ENCODE data around the gene OTOS.

Gene OTOS

GRCh38 chr2:240136671-240137292 lies 3.7 kb downstream of the OTOS start:
- TF ChIP-seq CTCF (IDR thresholded peaks at IDR 0.05), result no peak
- no peak for TF ChIP-seq ZFX (IDR thresholded peaks at IDR 0.05; ENCODE audit: borderline replicate concordance)
- peak overlapping the region; percentile 39 for H3K27ac ChIP-seq

DNA sequence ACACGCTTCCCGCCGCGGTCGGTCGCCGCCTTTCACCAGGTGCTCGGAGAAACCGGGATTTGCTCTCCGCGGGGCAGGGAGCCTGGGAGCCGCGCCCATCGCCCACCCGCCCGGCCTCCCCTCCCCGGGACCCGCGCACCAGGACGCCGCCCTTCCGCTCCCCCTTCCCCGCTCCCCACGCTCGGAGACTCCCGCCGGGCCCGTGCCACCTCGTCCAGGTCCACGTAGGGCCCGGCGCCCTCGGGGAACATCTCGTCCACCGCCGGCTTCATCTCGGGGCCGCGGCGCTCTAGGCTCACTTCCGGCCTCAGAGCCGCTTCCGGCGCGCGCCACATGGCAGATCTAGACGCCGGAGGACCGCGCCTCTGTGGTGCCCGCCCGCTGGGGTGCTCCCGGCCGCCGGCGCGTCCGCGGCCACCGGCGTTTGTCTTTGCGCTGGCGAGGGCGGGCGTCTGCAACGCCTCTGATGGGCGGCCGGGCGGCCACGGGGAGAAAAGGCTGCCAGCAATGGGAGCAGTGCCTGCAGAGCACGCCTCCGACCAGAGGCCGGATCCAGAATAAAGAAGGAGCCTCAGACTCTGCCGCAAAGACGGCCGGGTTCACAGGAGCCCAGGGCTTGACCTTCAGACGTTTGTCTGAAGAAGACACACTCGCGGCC lies 4.3 kb downstream of the OTOS start, which contains the start of gene COPS9:
Gene COPS9, minus strand, starts transcription at position 293 of the 658 bp plus-strand sequence. Its CDS starts 21 bp downstream, at position 272.
- peak within 1 kb of the TSS; percentile 39 for H3K27ac ChIP-seq
- TF ChIP-seq CTCF (IDR thresholded peaks at IDR 0.05) (no peak), ZFX (IDR thresholded peaks at IDR 0.05; ENCODE audit: borderline replicate concordance) (no peak)

DNA sequence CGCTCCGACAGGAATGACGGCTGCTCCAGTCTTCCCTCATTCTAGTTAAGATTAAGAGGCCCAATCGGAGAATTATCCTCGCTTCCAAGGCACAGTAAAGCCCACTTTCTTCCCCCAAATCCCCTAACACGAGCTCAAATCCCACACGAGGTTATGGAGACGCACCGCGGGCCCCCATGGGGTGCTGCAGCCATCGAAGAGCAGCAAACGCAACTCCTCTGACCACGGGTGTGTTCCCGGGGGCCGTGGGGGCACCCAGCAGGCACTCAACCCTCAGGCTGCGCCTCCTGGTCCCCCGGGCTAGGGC lies 4.8 kb downstream of the OTOS start:
- peak overlapping the region; percentile 39 for H3K27ac ChIP-seq
- TF ChIP-seq ZFX (IDR thresholded peaks at IDR 0.05; ENCODE audit: borderline replicate concordance) (no peak), CTCF (IDR thresholded peaks at IDR 0.05) (no peak)

- TF ChIP-seq ZFX (IDR thresholded peaks at IDR 0.05; ENCODE audit: borderline replicate concordance) (no peak), CTCF (IDR thresholded peaks at IDR 0.05) (no peak)
- no peak overlapping the region for H3K27ac ChIP-seq
These were observed 5.4 kb downstream of the OTOS start for GRCh38 chr2:240134956-240135520.

GRCh38 chr2:240134466-240134865 lies 6.0 kb downstream of the OTOS start:
- no peak for TF ChIP-seq ZFX (IDR thresholded peaks at IDR 0.05; ENCODE audit: borderline replicate concordance)
- no peak for TF ChIP-seq CTCF (IDR thresholded peaks at IDR 0.05)
- H3K27ac ChIP-seq, result no peak overlapping the region

DNA sequence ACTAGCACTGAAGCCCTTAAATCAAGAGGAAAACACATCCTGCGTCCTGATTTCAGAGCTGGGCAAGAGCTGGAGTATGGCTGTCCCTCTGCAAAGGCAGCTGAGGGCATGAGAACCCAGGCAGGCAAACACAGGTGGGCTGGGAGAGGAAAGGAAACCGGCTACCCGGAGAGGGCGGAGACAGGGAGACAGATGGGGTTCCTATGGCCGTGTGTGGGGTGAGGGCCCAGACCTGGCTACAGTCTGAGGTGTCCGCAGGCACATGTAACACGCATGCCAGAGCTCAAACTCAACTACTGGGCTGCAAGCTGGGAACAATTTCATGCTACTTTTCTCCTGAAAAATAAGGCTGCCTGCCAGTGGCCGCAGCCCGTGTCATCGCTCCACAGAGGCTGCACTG lies 7.1 kb downstream of the OTOS start:
- TF ChIP-seq CTCF (IDR thresholded peaks at IDR 0.05), result no peak
- TF ChIP-seq ZFX (IDR thresholded peaks at IDR 0.05; ENCODE audit: borderline replicate concordance), result no peak
- no peak overlapping the region for H3K27ac ChIP-seq

- H3K27ac ChIP-seq, result no peak overlapping the region
- TF ChIP-seq ZFX (IDR thresholded peaks at IDR 0.05; ENCODE audit: borderline replicate concordance) (no peak), CTCF (IDR thresholded peaks at IDR 0.05) (no peak)
These were observed 7.8 kb downstream of the OTOS start for GRCh38 chr2:240132651-240132980.

Measured in 22Rv1 (cell line).